ENCODE results near the gene ZSWIM5.

DNA sequence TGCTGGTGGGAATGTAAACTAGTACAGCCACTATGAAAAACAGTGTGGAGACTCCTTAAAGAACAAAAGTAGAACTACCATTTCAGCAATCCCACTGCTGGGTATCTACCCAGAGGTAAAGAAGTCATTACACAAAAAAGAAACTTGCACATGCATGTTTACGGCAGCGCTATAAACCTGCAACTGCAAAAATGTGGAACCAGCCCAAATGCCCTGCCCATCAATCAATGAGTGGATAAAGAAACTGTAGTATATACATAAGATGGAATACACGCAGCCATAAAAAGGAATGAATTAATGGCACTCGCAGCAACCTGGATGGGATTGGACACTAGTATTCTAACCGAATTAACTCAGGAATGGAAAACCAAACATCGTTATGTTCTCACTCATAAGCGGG, 51.0 kb downstream of the ZSWIM5 start:
- TF ChIP-seq, protein P1, sequence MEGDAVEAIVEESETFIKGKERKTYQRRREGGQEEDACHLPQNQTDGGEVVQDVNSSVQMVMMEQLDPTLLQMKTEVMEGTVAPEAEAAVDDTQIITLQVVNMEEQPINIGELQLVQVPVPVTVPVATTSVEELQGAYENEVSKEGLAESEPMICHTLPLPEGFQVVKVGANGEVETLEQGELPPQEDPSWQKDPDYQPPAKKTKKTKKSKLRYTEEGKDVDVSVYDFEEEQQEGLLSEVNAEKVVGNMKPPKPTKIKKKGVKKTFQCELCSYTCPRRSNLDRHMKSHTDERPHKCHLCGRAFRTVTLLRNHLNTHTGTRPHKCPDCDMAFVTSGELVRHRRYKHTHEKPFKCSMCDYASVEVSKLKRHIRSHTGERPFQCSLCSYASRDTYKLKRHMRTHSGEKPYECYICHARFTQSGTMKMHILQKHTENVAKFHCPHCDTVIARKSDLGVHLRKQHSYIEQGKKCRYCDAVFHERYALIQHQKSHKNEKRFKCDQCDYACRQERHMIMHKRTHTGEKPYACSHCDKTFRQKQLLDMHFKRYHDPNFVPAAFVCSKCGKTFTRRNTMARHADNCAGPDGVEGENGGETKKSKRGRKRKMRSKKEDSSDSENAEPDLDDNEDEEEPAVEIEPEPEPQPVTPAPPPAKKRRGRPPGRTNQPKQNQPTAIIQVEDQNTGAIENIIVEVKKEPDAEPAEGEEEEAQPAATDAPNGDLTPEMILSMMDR (IDR thresholded peaks at IDR 0.05): no peak
- TF ChIP-seq POLR2AphosphoS5 (IDR thresholded peaks at IDR 0.05; ENCODE audit: low read depth, low read length): no peak
